Left forelimb (tissue), 1 donor: Measurements from ENCODE around the gene ATP6V0D1.
"Not testable (repeated sequence)": the region's sequence is repeated elsewhere in the genome, so short reads cannot be mapped to it uniquely, and the experiment has no call there.

Experiments
- DNase-seq: peaks from one replicate; pipeline ENCODE4 v3.0.0-alpha.2; 2018; ENCODE audit warnings: low spot score

Gene ATP6V0D1

GRCh38 chr16:67480833-67481560, at the start of gene ATP6V0D1:
Gene ATP6V0D1 (minus strand): TSS chr16:67481157. CDS start chr16:67481086, 71 bp downstream.
- peak; percentile 100 for DNase-seq

DNA sequence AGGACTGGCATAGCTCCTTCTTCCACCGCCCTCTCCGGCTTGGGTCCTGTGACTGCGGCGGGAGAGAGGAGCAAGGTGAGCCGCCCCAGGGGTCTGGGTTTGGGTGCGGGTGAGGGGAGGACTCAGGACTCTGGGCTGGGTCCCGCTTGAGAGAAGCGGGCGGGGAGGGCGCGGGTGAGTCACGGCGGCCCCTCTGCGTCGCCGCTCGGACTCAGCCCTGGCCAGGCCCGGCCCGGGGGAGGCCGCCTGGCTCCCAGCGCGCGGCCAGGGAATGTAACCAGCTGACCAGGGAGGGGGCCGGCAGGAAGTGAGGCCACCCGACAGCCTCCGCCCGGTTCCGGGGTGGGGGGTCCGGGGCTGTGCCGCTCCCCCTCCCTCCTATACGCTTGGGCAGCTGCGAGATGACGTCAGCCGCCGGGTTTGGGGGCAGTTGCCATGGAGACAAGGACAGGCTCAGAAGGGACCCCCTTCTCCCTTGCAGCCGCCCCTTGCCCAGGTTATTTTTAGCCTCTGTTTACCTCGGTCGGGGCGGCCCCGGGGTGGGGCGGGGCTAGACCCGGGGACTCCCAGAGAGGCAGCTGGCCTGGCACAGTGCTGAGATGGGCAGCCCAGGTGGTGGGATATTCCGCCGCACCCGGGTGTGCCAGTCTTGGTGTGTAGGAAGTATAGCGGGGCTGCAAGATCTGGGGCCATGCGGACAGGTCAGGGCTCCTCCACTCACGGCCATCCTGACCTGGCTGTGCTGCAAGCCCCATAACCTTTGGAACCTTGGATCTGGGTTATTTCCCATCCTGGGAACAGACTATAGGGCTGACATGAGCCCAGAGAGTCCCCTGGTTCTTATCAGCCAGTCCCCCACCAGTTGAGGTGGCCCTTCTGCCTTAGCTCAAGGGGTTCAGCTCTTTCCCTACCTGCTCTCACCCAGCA, 49.3 kb upstream of the ATP6V0D1 start:
- DNase-seq = peak; percentile 79

DNA sequence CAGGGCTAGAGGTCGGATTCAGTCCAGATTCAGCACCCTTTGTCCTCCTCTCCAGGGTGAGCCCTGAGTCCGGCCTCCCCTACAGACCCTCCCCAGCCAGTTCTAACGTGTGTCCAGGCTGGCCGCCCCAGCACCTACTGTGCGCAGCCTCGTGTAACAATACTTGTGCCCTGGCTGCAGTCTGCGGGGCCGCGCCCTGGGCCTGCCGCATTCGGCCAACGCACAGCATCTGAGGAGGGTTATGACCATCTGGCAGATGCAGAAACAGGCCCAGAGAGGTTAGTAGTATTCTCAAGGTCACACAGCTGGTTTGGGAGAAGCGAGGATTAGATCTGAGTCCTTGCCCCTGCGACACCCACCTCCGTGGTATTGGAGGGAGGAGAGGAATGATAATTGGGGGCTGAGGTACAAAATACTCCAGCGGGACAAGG, 48.6 kb upstream of the ATP6V0D1 start:
- DNase-seq = no peak

DNA sequence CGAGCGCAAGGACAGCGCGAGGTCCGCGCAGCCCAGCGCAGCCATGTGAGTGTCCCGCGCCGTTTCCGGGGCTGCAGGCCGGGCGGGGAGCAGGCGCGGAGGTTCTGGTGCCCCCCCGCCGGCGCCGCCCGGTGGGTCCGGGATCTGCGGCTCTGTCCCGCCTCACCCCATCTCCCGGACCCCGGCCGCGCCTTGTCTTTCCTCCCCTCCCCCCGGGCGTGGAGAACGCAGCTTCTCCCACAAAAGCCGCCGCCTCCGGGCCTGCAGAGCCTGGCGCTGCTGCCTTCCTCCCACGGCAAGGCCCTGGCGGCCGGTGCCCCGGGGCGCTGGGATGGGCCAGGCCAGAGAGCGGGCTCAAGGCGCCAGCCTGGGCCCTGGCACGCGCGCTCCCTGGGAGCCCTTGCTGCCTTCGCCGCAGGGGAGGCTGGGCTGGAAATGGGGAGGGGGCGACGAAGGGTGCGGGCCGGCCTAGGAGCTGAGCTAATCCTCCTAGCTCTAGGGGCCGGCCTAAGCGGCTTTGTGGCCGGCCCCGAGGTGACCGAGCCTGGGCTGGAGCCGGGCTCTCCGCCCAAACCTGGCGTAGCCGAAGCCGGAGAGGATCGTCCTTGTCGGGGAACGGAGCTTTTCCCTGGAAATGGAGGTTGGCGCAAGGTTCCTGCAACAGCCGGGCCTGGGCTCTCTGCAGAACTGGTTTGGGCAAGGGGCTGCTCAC, 48.1 kb upstream of the ATP6V0D1 start:
- no peak for DNase-seq

DNA sequence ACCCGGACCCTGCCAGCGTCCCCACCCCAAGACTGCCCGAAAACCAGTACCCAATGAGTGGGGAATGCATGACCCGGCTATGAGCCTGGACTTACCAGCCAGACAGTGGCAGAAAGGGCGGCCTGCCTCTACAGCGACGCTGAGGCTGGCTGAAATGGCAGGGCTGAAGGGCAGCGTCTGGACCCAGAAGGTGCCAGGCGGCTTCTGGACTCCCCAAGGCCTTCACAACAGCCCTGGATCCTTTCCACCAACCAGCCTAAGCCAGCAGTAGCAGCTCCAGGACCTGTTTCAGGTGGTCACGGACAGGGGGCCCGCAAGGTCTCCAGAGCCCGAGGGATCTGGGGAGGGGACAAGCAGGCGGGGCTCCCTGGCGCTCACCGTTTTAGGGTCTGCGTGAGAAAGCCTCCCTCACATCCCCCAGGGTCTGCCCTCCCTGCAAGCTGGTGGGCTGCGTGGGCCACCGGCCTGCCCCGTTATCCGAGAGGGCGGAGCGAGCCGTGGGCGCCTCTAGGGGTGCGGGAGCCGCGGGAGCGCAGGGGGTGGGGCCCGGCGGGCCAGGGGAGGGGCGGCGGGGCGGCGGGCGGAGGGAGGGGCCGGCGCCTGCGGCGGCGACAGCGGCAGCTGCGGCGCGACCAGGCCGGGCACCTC, 47.4 kb upstream of the ATP6V0D1 start, which contains the start of gene RIPOR1:
TSS of gene RIPOR1 (plus strand) at position 608 of the 648 bp plus-strand sequence. CDS start 9,618 bp downstream, outside the sequence.
- DNase-seq = no peak

DNA sequence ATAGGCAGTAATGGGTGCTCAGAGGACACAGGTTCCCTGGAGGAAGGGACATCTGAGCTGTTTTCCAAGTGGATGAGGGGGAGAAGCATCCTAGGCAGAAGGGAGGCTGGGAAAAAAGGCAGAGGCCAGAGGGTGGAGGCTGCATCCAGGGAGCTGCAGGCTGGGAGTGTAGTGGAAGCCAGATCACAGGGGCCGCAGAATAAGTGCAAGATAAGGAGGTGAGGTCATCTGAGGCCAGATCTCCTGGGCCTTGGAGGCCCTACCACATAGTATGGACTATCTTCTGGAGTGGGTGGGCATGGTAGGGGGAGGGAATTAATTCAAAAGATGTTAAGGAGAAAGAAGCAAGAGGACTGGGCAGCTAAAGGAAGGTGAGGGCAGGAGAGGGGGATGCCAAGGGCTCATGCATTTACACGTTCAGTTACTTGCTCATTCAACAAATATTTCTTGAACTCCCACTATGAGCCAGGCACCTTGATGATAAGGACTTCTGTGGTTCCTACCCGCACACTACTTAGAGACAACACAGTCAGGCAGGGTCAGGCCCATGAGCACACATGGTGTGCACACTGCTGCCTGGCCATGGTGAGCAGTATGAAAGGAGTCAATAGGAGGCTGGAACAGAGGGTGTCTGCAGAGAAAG, 45.3 kb upstream of the ATP6V0D1 start:
- no peak for DNase-seq

GRCh38 chr16:67525176-67525860, 44.4 kb upstream of the ATP6V0D1 start:
- no peak for DNase-seq

DNA sequence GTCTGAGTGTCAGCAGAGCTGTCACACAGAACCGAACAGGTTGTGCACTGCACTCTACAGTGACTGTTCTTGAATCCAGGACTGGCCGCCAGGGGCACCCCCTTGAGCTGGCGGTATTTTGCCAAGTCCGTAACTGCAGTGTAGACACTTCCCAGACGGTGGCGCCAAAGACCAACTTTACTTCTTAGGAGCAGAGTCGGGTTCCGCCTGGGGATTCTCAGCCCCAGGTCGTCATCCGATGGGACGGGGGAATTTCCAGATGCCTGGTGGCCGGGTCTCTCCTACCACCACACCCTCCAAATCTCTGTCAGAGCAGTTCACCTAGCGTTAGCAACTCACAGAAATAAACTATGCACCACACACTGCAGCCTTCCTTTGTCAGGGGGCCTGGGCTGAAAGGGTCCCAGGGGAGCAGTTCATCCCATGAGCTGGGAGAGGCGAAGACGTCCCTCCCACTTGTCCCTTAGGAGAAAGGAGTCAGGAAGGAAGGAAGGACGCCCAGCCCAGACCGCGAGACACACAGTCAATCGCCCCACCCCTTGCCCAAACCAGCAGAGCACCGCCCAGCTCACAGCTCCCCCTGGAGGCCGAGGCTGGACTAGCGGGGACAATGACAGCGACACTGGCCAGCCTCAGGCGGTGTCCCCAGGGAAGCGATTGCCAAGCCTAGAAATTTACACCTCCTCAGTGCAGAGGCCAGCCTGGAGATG, 40.3 kb upstream of the ATP6V0D1 start:
- DNase-seq = peak; percentile 95

- DNase-seq = no peak
Measured at GRCh38 chr16:67519242-67519641, 38.3 kb upstream of the ATP6V0D1 start.

DNA sequence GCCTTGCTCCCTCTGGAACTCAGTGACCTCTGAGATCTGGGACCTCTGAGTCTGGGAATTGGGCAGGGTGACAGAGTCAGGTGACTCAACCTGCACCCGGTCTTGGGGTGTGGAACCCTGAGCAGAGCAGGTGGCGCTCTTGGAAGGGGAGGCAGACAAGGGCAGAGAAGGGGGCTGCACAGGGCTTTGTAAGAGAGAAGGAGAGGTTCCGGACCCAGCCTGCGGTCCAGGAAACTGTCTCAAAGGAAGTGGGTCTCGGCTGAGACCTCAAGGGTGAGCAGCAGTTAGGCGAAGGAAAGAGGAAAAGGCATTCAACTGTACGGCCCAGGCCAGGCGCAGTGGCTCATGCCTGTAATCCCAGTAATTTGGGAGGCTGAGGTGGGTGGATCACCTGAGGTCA, 37.7 kb upstream of the ATP6V0D1 start:
- DNase-seq = no peak

- DNase-seq = no peak
Measured at GRCh38 chr16:67517661-67518423, 36.9 kb upstream of the ATP6V0D1 start.

DNA sequence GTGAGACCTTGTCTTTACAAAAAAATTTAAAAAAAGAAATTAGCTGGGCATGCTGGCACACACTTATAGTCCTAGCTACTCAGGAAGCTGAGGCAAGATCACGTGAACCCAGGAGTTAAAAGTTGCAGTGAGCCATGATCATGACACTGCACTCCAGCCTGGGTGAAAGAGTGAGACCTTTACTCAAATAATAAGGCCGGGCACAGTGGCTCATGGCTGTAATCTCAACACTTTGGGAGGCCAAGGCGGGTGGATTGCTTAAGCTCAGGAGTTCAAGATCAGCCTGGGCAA, 36.1 kb upstream of the ATP6V0D1 start:
- DNase-seq = no peak

DNA sequence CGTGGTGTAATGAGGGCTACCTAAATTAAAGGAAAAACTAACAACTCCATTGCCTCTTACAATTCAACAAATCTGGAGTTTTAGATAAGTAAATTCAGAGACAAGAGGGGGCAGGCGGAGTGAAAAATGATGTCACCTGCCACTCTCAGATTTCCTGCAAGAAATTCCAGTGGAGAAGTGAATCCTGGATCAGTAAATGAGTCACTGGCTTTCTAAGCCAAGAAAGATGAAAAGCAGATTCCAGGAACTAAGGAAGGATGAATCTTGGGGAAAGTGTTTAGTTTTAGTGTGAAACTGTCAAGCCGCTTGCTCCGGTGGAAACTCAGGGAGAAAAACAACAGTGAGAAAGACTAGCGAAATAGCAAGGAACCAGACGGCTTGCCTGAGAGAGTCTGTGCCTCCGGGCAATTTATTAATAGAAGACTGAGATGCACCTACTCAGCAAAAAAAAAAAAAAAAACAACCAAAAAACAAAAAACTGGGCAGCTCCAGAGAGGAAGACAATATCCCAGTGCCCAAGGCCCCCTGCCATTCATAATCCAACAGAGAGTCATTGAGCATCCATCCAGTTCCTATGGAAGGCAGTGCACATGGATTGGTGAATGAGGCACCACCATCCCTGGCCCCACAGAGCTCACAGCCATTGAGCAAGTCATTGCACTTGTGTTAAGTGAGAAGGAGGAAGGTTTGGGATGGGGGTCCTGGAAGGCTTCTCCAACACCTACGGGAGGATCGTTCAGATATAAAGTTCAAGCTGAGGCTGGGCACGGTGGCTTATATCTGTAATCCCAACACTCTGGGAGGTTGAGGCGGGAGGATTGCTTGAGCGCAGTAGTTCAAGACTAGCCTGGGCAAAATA, 35.6 kb upstream of the ATP6V0D1 start:
- DNase-seq = no peak

DNA sequence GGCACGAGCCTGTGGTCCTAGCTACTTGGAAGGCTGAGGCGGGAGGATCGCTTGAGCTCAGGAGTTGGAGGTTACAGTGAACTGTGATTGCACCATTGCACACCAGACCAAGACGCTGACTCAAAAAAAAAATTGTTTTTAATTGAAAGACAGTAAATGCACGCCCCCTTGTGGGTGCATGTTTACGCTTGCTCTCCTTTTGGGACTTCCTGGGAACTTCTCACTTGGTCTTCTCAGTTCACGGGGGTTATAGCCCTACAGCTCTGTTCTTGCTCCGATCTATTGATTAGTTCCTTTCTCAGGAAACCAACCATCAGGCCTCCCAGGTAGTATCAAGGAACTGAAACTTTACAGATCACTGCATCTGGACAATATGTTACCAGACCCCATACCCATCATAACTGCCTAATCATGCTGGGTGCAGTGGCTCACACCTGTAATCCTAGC, 33.4 kb upstream of the ATP6V0D1 start:
- DNase-seq = no peak

GRCh38 chr16:67513892-67514291, 32.9 kb upstream of the ATP6V0D1 start:
- DNase-seq = not testable (repeated sequence)

- no peak for DNase-seq
Measured at GRCh38 chr16:67509016-67509415, 28.1 kb upstream of the ATP6V0D1 start.

DNA sequence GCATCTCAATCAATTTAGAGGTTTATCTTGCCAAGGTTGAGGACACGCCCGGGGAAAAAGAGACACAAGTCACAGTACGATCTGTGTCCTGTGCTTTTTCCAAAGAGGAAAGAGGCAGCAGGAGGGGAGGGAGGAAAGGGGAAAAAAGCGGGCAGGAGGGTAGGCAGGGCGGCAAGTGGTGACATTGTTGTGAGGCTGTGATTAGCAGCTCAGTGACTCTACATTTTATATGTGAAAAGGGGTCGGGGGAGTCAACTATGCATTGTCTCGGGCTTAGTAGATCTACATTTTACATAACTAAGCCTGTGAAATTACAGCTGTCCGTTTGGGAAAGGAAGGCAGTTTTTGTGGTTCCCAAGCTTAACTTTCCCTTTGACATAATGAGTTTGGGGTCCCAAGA, 25.5 kb upstream of the ATP6V0D1 start:
- no peak for DNase-seq
